Mesodermal cell (in vitro differentiated cells): ENCODE data around the gene PBX1.

Experiments used
- H3K27ac ChIP-seq: 2 replicates; pipeline ENCODE4 v1.7.0; 2013; ENCODE audit warnings: mild to moderate bottlenecking, low read depth, low read length, moderate library complexity; ENCODE audit not compliant: severe bottlenecking
- H3K36me3 ChIP-seq: 2 replicates; pipeline ENCODE4 v1.7.1; 2013; ENCODE audit warnings: mild to moderate bottlenecking, low read length, moderate library complexity; ENCODE audit not compliant: control insufficient read depth, insufficient read depth
- H3K4me1 ChIP-seq: one replicate; pipeline ENCODE4 v1.7.1; 2013; ENCODE audit warnings: mild to moderate bottlenecking, low read length; ENCODE audit not compliant: insufficient read depth, control insufficient read depth, poor library complexity, severe bottlenecking
- H3K4me3 ChIP-seq: 2 replicates; pipeline ENCODE4 v1.7.0; 2013; ENCODE audit warnings: low read length, control low read depth, mild to moderate bottlenecking; ENCODE audit not compliant: insufficient read depth, poor library complexity, severe bottlenecking; ENCODE audit errors: extremely low read depth
- H3K9me3 ChIP-seq: 2 replicates; pipeline ENCODE4 v1.7.1; 2013; ENCODE audit warnings: mild to moderate bottlenecking, low read length, moderate library complexity; ENCODE audit not compliant: control insufficient read depth
- WGBS, 2 experiments: methylation state at CpG; one replicate each; pipeline ENCODE4 v1.1.5; 2013; ENCODE audit warnings: missing lambda C conversion rate in 2 of 2; ENCODE audit not compliant: insufficient coverage in 2 of 2; 5-methylcytosine and 5-hydroxymethylcytosine counted together

Gene PBX1

DNA sequence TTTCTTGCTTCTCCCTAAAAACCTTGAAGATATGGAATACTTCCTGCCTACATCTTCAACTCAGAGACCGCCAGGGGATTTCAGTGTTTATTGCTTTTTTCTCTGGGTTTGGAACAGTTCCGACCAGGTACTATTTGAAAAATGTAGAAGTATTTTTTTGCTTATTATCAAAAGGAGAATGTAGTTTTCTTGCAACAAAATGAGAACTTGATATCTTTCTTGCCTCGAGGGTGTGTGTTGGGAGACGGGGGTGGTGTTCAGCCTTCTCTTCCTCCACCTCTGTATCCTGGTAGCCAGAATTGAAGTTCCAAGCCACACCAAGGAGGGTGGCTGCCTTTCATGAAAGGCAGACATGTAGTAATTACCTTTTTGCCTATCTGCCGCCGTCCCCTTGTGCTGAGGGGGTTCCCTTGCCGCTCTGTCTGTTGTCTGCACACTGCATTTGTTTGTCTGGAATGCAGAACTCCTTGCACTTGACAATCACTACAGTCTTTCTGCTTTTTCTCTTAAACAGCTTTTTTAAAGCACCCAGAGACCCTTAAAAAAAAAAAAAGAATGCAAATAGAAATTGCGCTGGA, 212.1 kb downstream of the PBX1 start:
- no peaks in the 10 kb centered on the region for H3K9me3 ChIP-seq
- H3K27ac ChIP-seq: peak overlapping the region; percentile 86
- peaks cover 74% of the 10 kb centered on the region for H3K4me1 ChIP-seq
- H3K4me3 ChIP-seq: no peak overlapping the region
- H3K36me3 ChIP-seq: no peaks in the 10 kb centered on the region
- WGBS, 2 experiments: 82 to 85% methylated on average over 3 to 5 of the region's 8 CpGs

DNA sequence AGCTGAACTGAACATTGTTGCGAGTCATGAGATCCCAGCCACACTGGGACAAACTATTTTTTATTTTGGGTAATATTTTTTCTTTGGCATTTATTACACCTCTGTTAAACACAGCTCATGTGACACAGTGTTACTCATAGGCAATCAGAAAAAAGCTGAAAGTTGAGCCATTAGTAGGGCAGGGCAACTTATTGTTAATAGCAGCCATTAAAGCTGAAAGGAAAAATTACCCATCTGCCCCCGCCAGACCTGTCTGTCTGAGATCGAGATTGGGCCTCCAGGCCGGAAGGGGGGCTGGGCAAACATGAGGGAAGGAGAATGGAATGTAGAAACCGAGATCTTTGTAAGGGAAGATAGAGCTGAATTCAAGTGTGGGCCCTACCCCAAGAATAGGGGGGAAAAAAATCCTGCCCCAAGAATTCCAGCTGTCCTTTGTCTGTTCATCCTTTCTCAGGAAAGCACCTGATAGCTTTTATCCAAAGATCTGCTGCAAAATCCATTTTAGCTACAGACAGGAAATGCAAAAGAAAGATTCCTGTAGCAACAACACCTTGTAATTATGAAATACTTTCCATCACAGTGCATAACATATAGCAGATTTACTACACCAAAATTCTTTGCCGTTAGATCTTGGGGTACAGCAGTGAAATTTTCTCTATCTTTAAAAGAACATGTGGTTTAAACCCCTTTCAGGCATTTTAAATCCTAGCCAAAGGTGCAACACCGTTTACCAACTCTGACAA, 212.8 kb downstream of the PBX1 start:
- Histone ChIP-seq H3K4me1 (peaks cover 76% of the 10 kb centered on the region), H3K27ac (peak overlapping the region; percentile 86), H3K4me3 (no peak overlapping the region), H3K36me3 (no peaks in the 10 kb centered on the region), H3K9me3 (no peaks in the 10 kb centered on the region)
- 17 to 61% methylated on average over 3 to 5 of the region's 7 CpGs for WGBS, 2 experiments

DNA sequence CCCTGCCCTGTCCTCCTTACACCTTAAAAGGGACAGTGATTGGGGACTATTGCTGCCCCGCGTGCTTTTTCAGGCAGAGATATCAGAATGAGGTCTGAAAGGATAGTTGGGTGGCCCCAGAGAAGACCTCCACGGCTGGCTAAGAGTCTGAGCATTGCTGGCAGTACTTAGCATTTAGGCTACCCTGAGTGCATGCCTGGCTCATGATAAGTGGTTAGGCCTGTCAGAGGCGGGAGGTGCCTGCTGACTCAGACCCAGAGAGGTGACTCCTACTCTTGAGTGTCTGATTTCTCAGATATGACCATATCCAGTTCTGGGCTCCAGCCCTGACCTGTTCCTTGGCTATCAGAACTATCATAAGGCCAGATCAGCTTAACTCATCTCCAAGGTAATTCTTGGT, 213.7 kb downstream of the PBX1 start:
- peaks cover 75% of the 10 kb centered on the region for H3K4me1 ChIP-seq

DNA sequence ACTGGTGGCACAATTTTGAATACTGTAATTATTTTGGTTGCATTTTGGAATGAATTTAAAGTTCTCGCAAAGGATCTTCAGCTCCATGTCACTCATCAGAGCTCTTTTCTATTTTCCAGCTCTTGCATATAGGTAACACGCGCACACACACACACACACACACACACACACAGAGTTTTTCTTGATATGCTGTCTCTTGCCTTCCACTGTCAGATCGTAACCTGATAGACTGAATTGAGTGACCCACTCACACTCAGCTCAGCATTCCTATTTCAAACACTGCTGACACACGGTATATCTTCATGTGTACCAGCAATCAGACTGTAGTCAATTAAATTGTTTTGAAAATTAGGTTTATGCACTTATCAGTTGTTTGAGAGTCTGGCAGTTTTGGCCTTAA, 214.1 kb downstream of the PBX1 start:
- 94 to 97% methylated on average over 3 of the region's 5 CpGs for WGBS, 2 experiments
- Histone ChIP-seq H3K36me3 (no peaks in the 10 kb centered on the region), H3K9me3 (no peaks in the 10 kb centered on the region), H3K4me1 (peaks cover 72% of the 10 kb centered on the region), H3K4me3 (no peak overlapping the region), H3K27ac (peak overlapping the region; percentile 86)

More for the DNA sequence above, 213.7 kb downstream of the PBX1 start:
- Histone ChIP-seq H3K27ac (peak overlapping the region; percentile 86), H3K36me3 (no peaks in the 10 kb centered on the region), H3K9me3 (no peaks in the 10 kb centered on the region), H3K4me3 (no peak overlapping the region)
- 43 to 57% methylated on average over 4 of the region's 4 CpGs for WGBS, 2 experiments

DNA sequence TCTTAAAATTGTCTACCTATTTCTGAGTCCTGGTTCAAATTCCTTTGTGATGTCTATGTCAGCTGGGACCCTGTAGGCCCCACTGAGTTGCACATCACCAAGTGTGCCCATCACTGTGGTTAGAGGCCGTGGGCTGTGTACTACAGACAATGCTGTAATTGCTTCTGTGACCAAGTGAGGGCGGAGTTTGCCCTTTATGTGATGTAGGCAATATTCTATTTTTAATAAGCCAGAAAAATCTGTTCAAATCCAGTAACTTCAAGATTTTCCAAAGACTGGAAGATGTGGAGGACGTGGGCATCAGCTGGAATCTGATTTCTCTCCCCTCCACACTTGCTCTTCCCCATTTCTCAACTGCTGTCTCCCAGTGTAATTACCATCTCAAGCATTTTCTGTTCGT, 215.4 kb downstream of the PBX1 start:
- H3K4me3 ChIP-seq: no peak overlapping the region
- peaks cover 71% of the 10 kb centered on the region for H3K4me1 ChIP-seq
- 90 to 95% methylated on average over 1 to 2 of the region's 4 CpGs for whole genome bisulfite sequencing, 2 experiments
- H3K9me3 ChIP-seq: no peaks in the 10 kb centered on the region
- no peaks in the 10 kb centered on the region for H3K36me3 ChIP-seq
- peak overlapping the region; percentile 75 for H3K27ac ChIP-seq

DNA sequence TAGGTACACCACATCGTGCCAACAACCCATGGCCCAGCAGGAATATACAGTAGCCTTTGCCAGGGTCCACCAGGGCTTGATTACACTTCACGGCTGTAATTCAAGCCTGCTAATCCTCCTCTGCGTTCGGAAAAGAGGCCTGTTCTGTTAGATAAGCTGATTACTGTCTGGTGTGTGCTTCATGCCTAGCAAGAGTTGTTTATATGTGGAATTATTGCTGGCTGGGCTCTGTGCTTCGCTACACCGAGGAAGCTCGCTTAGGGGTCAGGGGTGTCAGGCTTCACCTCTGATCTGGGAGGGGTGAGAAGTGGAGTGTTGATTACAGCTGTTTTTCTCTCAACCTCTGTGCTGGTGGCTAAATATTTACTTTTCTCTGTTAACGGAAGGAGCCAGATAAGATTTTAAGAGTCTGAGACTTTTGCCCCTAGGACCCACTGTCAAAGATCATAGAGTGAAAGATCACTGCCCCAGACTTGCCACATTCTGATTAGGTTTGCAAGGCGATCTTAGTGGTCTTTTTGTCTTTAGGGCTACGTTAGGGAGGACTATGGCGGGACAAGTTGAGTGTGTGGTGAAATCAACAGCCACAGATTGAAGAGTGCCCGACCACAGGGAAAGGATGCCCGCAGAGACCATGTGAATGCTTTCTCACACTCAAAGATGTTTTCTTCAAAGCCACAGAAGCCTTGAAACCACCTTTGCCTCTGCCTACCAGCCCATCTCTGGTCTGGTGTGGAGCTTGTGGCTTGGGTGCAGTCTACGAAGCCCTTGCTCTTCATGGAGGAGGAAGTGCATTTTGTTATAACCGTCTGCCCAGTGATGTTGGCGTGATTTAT, 216.1 kb downstream of the PBX1 start:
- 48 to 79% methylated on average over 11 to 12 of the region's 16 CpGs for WGBS, 2 experiments
- H3K4me3 ChIP-seq: no peak overlapping the region

DNA sequence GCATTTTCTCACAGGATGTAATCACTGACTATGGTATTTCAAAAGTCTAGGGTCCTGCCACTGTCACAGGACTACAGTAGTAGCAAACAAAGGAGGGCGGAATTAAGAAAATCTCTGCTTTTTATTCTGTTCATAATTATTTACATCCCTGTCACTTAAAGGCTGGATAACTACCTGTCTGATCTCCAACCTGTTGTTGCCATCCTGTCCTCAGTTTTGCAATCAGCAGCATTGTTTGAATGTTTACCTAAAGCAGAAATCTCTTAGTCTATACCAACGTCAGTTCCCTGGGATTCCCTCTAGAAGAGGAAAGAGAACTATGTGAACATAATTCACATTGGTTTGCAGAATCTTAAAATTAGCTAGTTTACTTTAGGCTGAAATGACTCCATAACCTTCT, 218.5 kb downstream of the PBX1 start:
- 83% methylated on average over 1 of the region's 2 CpGs; no CpG with 5 or more reads in 1 of the 2 experiments for WGBS, 2 experiments
- Histone ChIP-seq H3K9me3 (no peaks in the 10 kb centered on the region), H3K36me3 (no peaks in the 10 kb centered on the region), H3K4me1 (peaks cover 58% of the 10 kb centered on the region), H3K27ac (no peak overlapping the region), H3K4me3 (no peak overlapping the region)

More for the DNA sequence above, 216.1 kb downstream of the PBX1 start:
- Histone ChIP-seq H3K9me3 (no peaks in the 10 kb centered on the region), H3K4me1 (peaks cover 70% of the 10 kb centered on the region), H3K36me3 (no peaks in the 10 kb centered on the region), H3K27ac (peak overlapping the region; percentile 75)

DNA sequence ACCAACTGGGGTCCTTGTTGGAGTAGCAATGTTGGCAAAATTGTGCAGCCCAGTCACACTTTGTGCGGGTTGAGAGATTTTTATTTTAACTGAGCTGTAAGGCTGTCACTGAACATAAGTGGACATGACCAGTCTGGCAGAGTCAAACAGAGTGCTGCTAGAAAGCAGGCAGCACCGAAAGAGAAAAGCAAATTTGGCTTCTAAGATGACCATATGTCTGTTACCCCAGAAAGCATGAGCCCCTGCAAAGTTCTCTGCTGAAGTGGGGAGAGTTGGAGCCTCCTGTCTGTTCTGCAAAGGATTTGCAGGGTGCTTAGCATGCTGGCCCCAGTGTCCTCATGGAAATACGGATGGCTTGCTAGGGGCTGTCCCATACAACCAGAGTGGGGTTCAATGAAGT, 220.4 kb downstream of the PBX1 start:
- Histone ChIP-seq H3K4me3 (no peak overlapping the region), H3K36me3 (no peaks in the 10 kb centered on the region), H3K27ac (no peak overlapping the region), H3K4me1 (peaks cover 40% of the 10 kb centered on the region), H3K9me3 (no peaks in the 10 kb centered on the region)
- WGBS, 2 experiments: 91 to 100% methylated on average over 3 of the region's 3 CpGs

DNA sequence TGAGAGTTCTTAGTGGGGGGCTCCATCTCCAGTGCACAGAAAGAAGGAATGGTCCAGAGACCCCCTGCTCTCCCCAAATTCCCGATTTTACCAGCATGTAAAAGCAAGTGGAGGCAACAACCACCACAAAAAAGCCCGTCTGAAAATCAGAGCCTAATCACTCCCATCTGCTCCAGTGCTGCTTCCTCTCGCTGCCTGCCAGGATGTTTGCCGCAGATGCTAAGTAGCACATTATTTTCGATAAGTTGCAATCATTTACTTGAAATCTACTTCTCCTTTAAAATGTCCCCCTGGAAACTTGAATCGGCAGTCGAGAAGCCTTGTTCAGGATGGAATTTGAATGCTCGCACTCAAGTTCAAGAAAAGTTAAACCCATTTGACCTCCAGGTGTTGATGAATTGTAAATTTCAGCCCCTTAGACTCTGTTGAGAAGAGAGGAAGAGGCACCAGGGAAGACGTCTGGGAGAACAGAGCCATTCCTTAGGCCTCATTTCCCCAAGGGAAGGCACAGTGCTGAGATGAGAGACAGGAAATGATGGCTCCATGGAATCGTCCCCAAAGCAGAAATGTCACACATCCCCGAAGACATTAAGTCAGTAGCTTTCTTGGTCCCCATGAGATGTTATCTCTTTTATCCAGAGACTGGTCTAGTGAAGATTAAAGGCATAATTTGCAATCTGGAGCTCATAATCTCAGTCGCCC, 221.3 kb downstream of the PBX1 start:
- 82 to 88% methylated on average over 9 to 12 of the region's 12 CpGs for WGBS, 2 experiments
- H3K27ac ChIP-seq: peak overlapping the region; percentile 11
- H3K4me3 ChIP-seq: no peak overlapping the region
- no peaks in the 10 kb centered on the region for H3K9me3 ChIP-seq
- no peaks in the 10 kb centered on the region for H3K36me3 ChIP-seq
- H3K4me1 ChIP-seq: peaks cover 31% of the 10 kb centered on the region

DNA sequence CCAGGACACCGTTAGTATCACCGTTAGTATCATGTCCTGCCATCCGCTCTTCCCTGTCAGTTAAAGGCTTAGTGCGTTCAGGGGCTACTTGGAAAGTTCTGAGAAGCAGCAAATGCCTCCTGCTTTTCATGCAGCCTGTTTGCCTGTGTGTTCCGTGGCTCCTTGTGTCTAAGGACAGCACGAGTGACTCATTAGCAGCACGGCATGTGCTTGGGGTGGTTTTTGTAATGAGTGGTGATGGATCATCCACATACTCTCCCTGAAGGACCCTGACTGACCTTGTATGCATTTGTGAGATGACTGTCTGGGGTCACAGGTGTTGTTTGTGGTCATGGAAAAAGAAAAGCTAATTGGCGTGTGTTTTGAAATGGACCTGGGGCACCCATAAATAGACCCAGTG, 221.9 kb downstream of the PBX1 start:
- no peaks in the 10 kb centered on the region for H3K9me3 ChIP-seq
- no peaks in the 10 kb centered on the region for H3K36me3 ChIP-seq
- WGBS, 2 experiments: 86 to 93% methylated on average over 6 to 8 of the region's 8 CpGs
- peak overlapping the region; percentile 11 for H3K27ac ChIP-seq
- H3K4me1 ChIP-seq: peaks cover 34% of the 10 kb centered on the region
- H3K4me3 ChIP-seq: no peak overlapping the region
